Activated CD8-positive, alpha-beta memory T cell treated with anti-CD3 and anti-CD28 coated beads for 4 hours (primary cell): ENCODE data around the gene ABCG8.

Source experiments
- DNase-seq, 2 donors: peaks; one replicate each; pipeline ENCODE4 v3.0.0-alpha.2; 2020; ENCODE audit warnings: low read depth in 2 of 2

The ABCG8 gene

GRCh38 chr2:43826305-43827250, 12.2 kb upstream of the ABCG8 start:
- DNase-seq, result no peak

DNA sequence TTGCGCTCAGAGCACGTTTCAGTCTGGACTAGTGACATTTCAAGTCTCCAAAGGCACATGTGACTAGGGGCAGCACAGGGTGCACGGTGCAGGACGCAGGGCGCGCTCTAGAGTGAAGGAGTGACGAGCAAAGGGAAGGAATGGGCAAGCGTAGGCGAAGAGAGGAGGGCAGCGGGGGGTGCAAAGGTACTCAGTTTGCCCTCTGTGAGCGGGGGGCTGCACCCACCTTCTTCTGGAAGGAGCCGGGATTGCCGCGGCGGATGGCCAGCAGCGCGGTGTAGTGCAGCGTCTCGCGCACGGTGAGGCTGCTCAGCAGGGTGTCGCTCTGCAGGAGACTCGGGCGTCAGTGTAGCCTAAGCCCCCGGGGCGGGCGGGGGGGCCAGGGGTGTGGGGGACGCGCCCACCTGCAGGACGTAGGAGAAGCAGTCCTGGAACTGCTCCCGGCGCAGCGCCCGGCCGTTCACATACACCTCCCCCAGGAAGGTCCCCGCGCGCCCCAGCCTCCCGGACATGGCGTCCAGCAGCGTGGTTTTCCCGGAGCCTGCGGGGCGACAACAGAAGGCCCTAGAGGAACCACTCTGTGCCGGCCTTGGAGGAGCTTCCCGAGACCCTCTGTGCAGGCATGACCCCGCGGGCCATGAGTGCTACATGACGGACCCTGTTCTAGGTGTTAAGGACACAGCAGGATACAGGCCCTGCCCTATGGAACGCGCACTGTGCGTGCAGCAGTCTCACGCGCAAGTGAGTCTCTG, 7.1 kb upstream of the ABCG8 start:
- no peak for DNase-seq

- no peak for DNase-seq
Measured at GRCh38 chr2:43832457-43832856, 6.3 kb upstream of the ABCG8 start.

DNA sequence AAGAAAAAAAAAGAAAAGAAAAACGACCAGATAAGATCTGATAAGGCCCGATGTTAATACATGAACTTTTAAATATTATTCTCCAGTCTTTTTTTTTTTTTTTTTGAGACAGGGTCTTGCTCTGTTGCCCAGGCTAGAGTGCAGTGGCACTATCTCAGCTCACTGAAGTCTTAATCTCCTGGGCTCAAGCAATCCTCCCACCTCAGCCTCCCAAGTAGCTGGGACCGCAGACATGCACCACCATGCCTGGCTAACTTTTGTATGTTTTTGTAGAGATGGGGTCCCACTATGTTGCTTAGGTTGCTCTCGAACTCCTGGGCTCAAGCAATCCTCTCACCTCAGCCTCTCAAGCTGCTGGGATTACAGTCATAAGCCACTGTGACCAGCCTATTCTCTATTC, 1.7 kb upstream of the ABCG8 start:
- DNase-seq, result no peak

GRCh38 chr2:43837831-43838559, 776 bp upstream of the ABCG8 start:
- DNase-seq, result no peak

DNA sequence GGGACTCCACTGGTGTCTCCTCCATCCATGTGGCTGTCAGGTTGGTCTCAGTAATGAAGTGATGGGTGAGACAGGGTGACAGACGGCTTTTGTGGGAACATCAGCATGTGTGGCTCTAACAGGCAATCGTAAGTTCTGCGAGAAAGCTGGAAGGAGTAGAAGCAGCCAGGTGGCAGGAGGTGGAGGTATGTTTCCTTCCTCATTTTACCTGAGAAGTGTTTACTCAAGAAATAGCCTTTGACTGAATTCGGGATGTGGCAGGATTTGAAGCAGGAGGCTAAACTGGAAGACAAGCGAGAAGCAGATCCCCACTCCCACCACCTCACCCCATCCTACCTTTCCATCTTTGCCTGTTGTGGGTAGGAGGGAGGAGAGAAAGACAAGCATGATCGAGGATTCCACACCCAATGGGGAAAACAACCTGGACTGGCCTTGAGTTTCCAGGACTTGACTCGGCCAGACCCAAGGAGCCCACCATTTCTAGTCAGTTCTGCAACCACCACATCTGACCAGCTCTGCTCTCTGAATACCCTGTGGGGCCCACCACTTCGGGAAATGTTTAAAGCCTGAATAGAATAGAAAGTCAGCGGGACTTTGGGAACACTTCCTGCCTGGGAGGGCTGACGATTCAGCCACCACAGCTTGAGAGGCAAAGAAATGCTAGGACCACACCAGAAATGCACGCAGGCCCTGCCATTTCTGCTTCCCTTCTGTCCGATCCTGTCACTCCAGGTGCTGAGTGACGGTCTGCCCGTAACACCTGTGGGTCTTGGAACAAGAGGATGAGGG, 1.2 kb downstream of the ABCG8 start:
- no peak for DNase-seq

DNA sequence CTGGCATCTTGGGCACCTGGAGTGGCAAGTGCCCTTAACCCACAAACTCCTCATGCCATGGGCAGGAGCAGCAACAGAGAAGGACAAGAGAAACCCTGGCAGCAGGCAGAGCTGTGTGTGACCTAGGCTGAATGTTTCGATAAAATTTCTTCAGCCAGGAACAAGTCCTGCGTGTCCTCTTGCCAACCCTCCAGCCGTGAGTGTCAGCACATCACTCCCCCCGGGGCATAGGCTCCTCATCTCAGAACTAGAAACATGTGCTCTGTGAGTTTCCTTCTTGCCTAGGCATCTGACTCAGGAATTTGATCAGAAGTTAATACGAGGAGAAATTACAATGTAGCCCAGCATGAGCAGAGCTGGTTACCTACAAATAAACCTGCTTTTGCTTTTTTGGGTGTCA, 2.2 kb downstream of the ABCG8 start:
- DNase-seq, result no peak

- no peak for DNase-seq
Measured at GRCh38 chr2:43841949-43842865, 3.4 kb downstream of the ABCG8 start.

DNA sequence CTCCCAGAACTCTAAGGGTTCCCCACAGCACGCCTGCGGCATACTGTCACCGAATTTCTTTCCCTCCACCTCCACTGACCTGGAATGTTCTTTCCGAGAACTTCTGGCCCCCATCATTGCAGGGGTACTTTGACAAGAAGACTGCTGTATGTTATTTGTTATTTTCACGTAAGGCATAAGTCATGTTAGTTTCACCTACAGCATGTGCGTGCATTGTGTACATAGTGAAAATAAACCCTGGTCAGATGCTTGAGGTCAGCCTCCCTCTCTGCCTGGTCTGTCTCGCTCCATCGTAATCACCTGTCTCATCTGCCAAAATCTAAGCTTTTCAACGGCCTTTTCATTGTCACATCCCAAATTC, 4.1 kb downstream of the ABCG8 start:
- DNase-seq, result no peak

GRCh38 chr2:43845181-43845580, 6.4 kb downstream of the ABCG8 start:
- no peak for DNase-seq

- DNase-seq, result no peak
Measured at GRCh38 chr2:43846140-43846793, 7.5 kb downstream of the ABCG8 start.

DNA sequence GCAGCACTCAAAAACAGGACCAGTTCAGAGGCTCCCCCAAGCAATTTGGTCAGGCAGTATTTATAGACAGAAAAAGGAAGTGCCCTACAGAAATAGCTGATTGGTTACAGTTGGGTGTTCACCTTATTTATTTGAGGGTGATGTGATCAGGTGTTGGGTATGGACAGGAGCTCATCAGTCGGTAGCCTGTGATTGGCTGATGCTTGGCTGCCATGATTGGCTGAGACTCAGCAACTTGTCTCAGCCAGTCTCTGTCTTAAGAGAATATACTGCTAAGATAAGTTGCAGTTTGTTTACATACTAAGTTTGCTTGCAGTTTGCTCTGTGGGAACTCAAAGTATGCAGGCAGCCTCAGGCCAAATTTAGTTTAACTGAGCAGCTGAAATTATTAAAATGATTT, 9.4 kb downstream of the ABCG8 start:
- no peak for DNase-seq

DNA sequence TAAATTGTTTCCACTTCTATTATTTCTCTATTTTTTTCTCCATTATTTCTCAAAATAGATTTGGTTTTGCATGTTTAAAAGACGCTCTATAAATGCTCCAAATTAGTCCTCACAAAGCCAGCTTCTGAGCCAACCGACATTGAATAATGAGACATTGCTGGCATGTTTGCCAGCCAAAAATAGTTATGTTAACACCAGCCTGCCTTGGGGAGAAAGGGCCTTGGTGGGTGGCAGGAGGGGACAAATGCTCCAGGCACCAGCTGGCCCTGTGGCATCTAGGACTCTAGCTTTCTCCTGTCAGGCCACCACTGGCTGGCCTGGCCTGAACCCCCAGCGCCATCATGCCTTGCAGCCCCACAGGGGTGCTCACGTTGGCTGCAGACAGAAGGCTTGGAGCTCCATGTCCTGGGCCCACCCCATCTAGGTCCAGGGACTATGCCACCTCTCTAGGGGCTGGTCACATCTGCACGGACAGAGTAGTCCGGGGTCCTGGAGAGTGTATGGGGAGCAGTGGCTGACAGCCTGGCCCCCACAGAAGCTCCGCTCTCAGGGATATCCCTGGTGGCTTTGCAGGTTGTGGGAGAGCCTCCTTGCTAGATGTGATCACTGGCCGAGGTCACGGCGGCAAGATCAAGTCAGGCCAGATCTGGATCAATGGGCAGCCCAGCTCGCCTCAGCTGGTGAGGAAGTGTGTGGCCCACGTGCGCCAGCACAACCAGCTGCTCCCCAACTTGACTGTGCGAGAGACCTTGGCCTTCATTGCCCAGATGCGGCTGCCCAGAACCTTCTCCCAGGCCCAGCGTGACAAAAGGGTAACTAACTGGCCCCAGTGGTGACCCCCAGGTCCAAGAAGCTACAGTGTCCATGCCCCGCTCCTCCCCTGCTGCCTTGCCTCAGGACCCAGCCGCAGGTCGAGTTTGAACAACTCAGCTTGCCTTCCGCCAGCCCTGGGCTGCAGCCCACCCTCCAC, 12.5 kb downstream of the ABCG8 start:
- DNase-seq, result no peak

GRCh38 chr2:43852196-43852730, 13.5 kb downstream of the ABCG8 start:
- DNase-seq, result no peak

GRCh38 chr2:43853141-43854081, 14.6 kb downstream of the ABCG8 start:
- no peak for DNase-seq

GRCh38 chr2:43854671-43855070, 15.9 kb downstream of the ABCG8 start:
- no peak for DNase-seq

GRCh38 chr2:43855292-43855691, 16.5 kb downstream of the ABCG8 start:
- DNase-seq, result no peak
